ENCODE data around the gene DIP2C. TPM values are rescaled to one million over a fixed set of nuclear protein-coding genes. Genes with fewer than 3 reads are reported as not detected.
A peak's percentile ranks its signal among the peaks of the same experiment; 100 is the strongest.
"Not testable (repeated sequence)": the region's sequence is repeated elsewhere in the genome, so short reads cannot be mapped to it uniquely, and the experiment has no call there.

Gene DIP2C
- polyA plus RNA-seq, 3 donors = 0.11 TPM; not detected in 2

- H3K27ac Mint-ChIP-seq; H3K27me3 ChIP-seq (ENCODE audit: control insufficient read depth in 2 of 2, insufficient read depth in 2 of 2, low read length in 2 of 2); H3K27me3 Mint-ChIP-seq (ENCODE audit: low read depth in 3 of 3); H3K4me1 ChIP-seq (ENCODE audit: control insufficient read depth in 1 of 2, insufficient read depth in 2 of 2, low read length in 2 of 2); H2AFZ ChIP-seq (ENCODE audit: insufficient read depth, low read depth, low read length, poor library complexity, severe bottlenecking); H3K9me3 ChIP-seq (replicated peaks in 1 of 2; ENCODE audit: control insufficient read depth in 1 of 2, insufficient read depth in 1 of 2, low read length in 2 of 2); H3K4me2 ChIP-seq (replicated peaks; ENCODE audit: extremely low read depth, low read length, poor library complexity, severe bottlenecking); H3K36me3 Mint-ChIP-seq; H3K4me3 ChIP-seq (replicated peaks in 1 of 3; ENCODE audit: low read depth in 2 of 3, low read length in 3 of 3); H3K79me2 ChIP-seq (ENCODE audit: insufficient read depth, low read length); H3K36me3 ChIP-seq (replicated peaks in 1 of 2; ENCODE audit: control insufficient read depth in 1 of 2, insufficient read depth in 2 of 2, low read length in 2 of 2); H3K27ac ChIP-seq (ENCODE audit: low read depth in 1 of 2, low read length in 2 of 2); H3K9ac ChIP-seq (ENCODE audit: insufficient read depth, low read length, poor library complexity, severe bottlenecking); intact Hi-C loops (cut with micrococcal nuclease); H3K9me3 Mint-ChIP-seq; H3K4me3 Mint-ChIP-seq; H4K20me1 ChIP-seq (ENCODE audit: insufficient read depth, low read length): not testable (repeated sequence)
- H3K4me1 Mint-ChIP-seq = peaks cover 18% of the 10 kb centered on the region
- peak in 1 of 3 donors; percentile 16 for DNase-seq
- WGBS (ENCODE audit: insufficient coverage) = 89% methylated on average over 1 of the region's 6 CpGs
Observed at GRCh38 chr10:265074-265440, 424.4 kb downstream of the DIP2C start.

- H3K4me2 ChIP-seq (replicated peaks; ENCODE audit: extremely low read depth, low read length, poor library complexity, severe bottlenecking); H4K20me1 ChIP-seq (ENCODE audit: insufficient read depth, low read length); H3K36me3 ChIP-seq (replicated peaks in 1 of 2; ENCODE audit: control insufficient read depth in 1 of 2, insufficient read depth in 2 of 2, low read length in 2 of 2); H3K36me3 Mint-ChIP-seq; H3K9ac ChIP-seq (ENCODE audit: insufficient read depth, low read length, poor library complexity, severe bottlenecking); H2AFZ ChIP-seq (ENCODE audit: insufficient read depth, low read depth, low read length, poor library complexity, severe bottlenecking); H3K27ac Mint-ChIP-seq; H3K79me2 ChIP-seq (ENCODE audit: insufficient read depth, low read length); H3K9me3 Mint-ChIP-seq; H3K27me3 ChIP-seq (ENCODE audit: control insufficient read depth in 2 of 2, insufficient read depth in 2 of 2, low read length in 2 of 2); H3K4me3 ChIP-seq (replicated peaks in 1 of 3; ENCODE audit: low read depth in 2 of 3, low read length in 3 of 3); H3K4me3 Mint-ChIP-seq; H3K4me1 ChIP-seq (ENCODE audit: control insufficient read depth in 1 of 2, insufficient read depth in 2 of 2, low read length in 2 of 2); H3K27ac ChIP-seq (ENCODE audit: low read depth in 1 of 2, low read length in 2 of 2); H3K9me3 ChIP-seq (replicated peaks in 1 of 2; ENCODE audit: control insufficient read depth in 1 of 2, insufficient read depth in 1 of 2, low read length in 2 of 2); H3K27me3 Mint-ChIP-seq (ENCODE audit: low read depth in 3 of 3); intact Hi-C loops (cut with micrococcal nuclease): not testable (repeated sequence)
- DNase-seq = peak in 1 of 3 donors; percentile 18
- WGBS (ENCODE audit: insufficient coverage) = 88% methylated on average over 5 of the region's 11 CpGs
- H3K4me1 Mint-ChIP-seq = peaks cover 18% of the 10 kb centered on the region
Observed at GRCh38 chr10:264160-265073, 425.1 kb downstream of the DIP2C start.

Data from CD14-positive monocyte (primary cell).